ENCODE measurements around the gene ZNF844. TPM values are rescaled to one million over a fixed set of nuclear protein-coding genes. Genes with fewer than 3 reads are reported as not detected.

ZNF844 gene
- total RNA-seq, 3 donors from 2014 or later = 8.8 to 28.5 (median 11.8) TPM

DNA sequence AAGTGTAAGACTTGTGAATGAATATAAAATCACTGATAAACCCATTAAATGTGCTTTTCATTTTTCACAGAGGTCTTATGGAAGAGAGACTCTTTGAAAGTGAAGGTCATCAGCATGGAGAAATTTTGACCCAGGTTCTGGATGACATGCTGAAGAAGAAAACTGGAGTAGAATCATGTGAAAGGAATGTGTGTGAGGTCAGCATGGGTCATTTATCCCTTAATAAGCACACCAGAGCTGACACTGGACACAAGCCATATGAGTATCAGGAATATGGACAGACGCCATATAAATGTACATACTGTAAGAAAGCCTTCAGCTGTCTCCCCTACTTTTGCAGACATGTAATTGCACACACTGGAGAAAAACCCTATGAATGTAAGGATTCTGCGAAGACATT lies 46.6 kb downstream of the ZNF844 start:
- Histone ChIP-seq H3K27ac (no peak overlapping the region), H3K4me1 (no peaks in the 10 kb centered on the region), H3K9me3 (peaks cover 19 to 21% of the 10 kb centered on the region in 2 donors), H3K4me3 (no peak overlapping the region), H3K27me3 (no peaks in the 10 kb centered on the region), H3K36me3 (no peaks in the 10 kb centered on the region)
- intact Hi-C loops (cut with DNase I; ENCODE audit: low total_unique reads) = loop anchor here (5.0 kb wide), 1 partner anchor 964 kb away; no protein-coding TSS in a partner anchor
- TF ChIP-seq, protein P1, sequence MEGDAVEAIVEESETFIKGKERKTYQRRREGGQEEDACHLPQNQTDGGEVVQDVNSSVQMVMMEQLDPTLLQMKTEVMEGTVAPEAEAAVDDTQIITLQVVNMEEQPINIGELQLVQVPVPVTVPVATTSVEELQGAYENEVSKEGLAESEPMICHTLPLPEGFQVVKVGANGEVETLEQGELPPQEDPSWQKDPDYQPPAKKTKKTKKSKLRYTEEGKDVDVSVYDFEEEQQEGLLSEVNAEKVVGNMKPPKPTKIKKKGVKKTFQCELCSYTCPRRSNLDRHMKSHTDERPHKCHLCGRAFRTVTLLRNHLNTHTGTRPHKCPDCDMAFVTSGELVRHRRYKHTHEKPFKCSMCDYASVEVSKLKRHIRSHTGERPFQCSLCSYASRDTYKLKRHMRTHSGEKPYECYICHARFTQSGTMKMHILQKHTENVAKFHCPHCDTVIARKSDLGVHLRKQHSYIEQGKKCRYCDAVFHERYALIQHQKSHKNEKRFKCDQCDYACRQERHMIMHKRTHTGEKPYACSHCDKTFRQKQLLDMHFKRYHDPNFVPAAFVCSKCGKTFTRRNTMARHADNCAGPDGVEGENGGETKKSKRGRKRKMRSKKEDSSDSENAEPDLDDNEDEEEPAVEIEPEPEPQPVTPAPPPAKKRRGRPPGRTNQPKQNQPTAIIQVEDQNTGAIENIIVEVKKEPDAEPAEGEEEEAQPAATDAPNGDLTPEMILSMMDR (IDR thresholded peaks at IDR 0.05) = no peak
- no peak for TF ChIP-seq POLR2A (IDR thresholded peaks at IDR 0.05)
- TF ChIP-seq POLR2AphosphoS5 (IDR thresholded peaks at IDR 0.05) = no peak
- no peak for DNase-seq (ENCODE audit: low spot score in 2 of 2)

DNA sequence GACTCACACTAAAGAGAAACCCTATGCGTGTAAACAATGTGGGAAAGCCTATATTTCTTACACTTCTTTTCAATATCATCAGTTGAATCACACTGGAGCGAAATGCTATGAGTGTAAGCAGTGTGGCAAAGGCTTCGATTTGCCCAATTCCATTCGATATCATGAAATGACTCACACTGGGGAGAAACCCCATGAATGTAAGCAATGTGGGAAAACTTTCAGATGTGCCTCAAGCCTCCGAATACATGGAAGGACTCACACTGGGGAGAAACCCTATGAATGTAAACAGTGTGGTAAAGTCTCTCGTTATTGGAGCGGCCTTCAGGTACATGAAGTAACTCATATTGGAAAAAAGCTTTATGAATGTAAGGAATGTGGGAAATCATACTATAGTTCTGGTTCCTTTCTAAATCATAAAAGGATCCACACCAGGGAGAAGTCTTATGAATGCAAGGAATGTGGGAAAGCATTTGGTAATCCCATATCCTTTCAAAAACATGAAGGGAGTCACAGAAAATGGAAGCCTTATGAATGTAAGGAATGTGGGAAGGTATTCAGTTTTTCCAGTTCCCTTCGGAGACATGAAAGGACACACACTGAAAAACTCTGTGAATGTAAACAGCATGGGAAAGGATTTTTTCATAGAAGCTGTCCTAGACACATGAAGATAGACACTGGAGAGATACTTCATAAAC lies 47.6 kb downstream of the ZNF844 start:
- no peak for TF ChIP-seq POLR2AphosphoS5 (IDR thresholded peaks at IDR 0.05)
- no peaks in the 10 kb centered on the region for H3K36me3 ChIP-seq
- H3K9me3 ChIP-seq = peaks cover 12 to 21% of the 10 kb centered on the region in 2 donors
- intact Hi-C loops (cut with DNase I; ENCODE audit: low total_unique reads) = loop anchor here (5.0 kb wide), 1 partner anchor 965 kb away; no protein-coding TSS in a partner anchor
- no peak overlapping the region for H3K27ac ChIP-seq
- no peaks in the 10 kb centered on the region for H3K27me3 ChIP-seq
- H3K4me1 ChIP-seq = no peaks in the 10 kb centered on the region
- H3K4me3 ChIP-seq = no peak overlapping the region
- DNase-seq (ENCODE audit: low spot score in 2 of 2) = no peak

DNA sequence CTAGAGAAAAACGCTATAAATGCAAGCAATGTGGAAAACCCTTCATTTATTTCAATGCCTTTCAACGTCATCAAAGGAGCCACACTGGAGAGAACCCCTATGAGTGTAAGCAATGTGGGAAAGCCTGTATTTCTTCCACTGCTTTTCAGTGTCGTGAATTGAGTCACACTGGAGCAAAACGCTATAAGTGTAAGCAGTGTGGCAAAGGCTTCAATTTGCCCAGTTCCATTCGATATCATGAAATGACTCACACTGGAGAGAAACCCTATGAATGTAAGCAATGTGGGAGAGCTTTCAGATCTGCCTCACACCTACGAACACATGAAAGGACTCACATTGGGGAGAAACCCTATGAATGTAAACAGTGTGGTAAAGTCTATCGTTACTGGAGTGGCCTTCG lies 48.2 kb downstream of the ZNF844 start:
- intact Hi-C loops (cut with DNase I; ENCODE audit: low total_unique reads) = loop anchor here (5.0 kb wide), 1 partner anchor 965 kb away; no protein-coding TSS in a partner anchor
- H3K4me3 ChIP-seq = no peak overlapping the region
- H3K4me1 ChIP-seq = no peaks in the 10 kb centered on the region
- no peaks in the 10 kb centered on the region for H3K36me3 ChIP-seq
- no peak overlapping the region for H3K27ac ChIP-seq
- no peak for DNase-seq (ENCODE audit: low spot score in 2 of 2)
- H3K9me3 ChIP-seq = peaks cover 12 to 21% of the 10 kb centered on the region in 2 donors
- TF ChIP-seq POLR2AphosphoS5 (IDR thresholded peaks at IDR 0.05) (no peak), POLR2A (IDR thresholded peaks at IDR 0.05) (no peak)
- TF ChIP-seq, protein P1 (IDR thresholded peaks at IDR 0.05) = no peak
- H3K27me3 ChIP-seq = no peaks in the 10 kb centered on the region

DNA sequence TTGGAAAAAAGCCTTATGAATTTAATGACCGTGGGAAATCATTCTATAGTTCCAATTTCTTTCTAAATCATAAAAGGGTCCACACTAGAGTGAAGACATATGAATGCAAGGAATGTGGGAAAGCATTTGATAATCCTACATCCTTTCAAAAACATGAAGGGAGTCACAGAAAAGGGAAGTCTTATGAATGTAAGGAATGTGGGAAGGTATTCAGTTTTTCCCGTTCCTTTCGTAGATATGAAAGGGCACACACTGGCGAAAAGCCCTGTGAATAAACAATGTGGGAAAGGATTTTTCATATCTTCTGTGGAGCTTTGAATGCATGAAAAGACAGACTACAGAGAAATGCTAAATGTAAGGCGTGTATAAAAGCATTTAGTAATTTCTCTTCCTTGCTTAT lies 48.6 kb downstream of the ZNF844 start:
- H3K36me3 ChIP-seq = no peaks in the 10 kb centered on the region
- no peak overlapping the region for H3K4me3 ChIP-seq
- no peak for TF ChIP-seq POLR2A (IDR thresholded peaks at IDR 0.05)
- TF ChIP-seq, protein P1 (IDR thresholded peaks at IDR 0.05) = no peak
- TF ChIP-seq POLR2AphosphoS5 (IDR thresholded peaks at IDR 0.05) = no peak
- peaks cover 10 to 21% of the 10 kb centered on the region in 2 donors for H3K9me3 ChIP-seq
- no peak for DNase-seq (ENCODE audit: low spot score in 2 of 2)
- H3K4me1 ChIP-seq = no peaks in the 10 kb centered on the region
- no peak overlapping the region for H3K27ac ChIP-seq
- no peaks in the 10 kb centered on the region for H3K27me3 ChIP-seq
- intact Hi-C loops (cut with DNase I; ENCODE audit: low total_unique reads) = loop anchor here (5.0 kb wide), 1 partner anchor 966 kb away; no protein-coding TSS in a partner anchor

DNA sequence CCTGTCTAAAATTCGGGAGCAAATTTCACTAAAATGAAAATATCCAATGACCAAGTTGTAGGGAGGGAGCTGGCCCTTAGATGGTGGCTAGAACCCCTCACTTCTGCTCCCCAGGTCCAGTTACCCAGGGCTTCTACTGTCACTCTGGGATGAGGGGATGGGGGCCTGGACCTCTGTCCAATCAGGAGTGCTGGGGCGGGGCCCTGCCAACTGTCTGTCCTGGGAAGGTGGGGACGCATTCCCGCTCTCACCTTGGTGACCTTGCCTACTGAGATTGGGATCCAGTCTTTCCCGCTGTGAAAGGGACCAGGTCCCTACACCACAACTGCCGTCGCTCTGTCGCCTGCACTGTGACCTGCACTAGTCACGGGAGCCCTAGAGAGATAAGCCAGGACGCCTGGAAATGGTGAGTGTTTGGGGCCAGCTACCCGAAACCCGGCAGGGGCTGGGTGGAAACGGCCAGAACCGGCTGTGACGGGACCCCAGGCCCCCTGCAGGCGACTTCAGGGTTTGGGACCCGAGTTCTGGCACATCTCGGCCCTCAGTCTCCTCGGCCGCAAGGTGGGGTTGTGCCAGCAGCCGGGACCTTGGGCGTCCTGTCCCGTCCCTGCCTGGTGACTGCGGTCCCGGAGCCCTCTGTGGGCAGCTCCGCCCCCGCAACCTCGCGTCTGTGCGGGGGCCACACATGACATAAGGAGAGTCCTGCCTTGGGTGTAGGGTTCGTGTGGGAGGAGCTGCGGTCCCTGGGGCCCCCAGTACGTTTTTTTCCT lies 52.9 kb downstream of the ZNF844 start:
- intact Hi-C loops (cut with DNase I; ENCODE audit: low total_unique reads) = no loop called here
- H3K27ac ChIP-seq = no peak overlapping the region
- H3K4me3 ChIP-seq = no peak overlapping the region
- no peak for DNase-seq (ENCODE audit: low spot score in 2 of 2)
- no peaks in the 10 kb centered on the region for H3K4me1 ChIP-seq
- peaks cover 10 to 13% of the 10 kb centered on the region in 2 donors for H3K9me3 ChIP-seq
- TF ChIP-seq, protein P1 (IDR thresholded peaks at IDR 0.05) = no peak
- TF ChIP-seq POLR2AphosphoS5 (IDR thresholded peaks at IDR 0.05) = no peak
- TF ChIP-seq POLR2A (IDR thresholded peaks at IDR 0.05) = no peak
- no peaks in the 10 kb centered on the region for H3K27me3 ChIP-seq
- no peaks in the 10 kb centered on the region for H3K36me3 ChIP-seq
